HepG2 (cell line): ENCODE results near the gene PAFAH1B1. TPM values are rescaled to one million over a fixed set of nuclear protein-coding genes. Genes with fewer than 3 reads are reported as not detected.

Experiments used
- ATAC-seq: fragments of 200-7000 bp; cut with Tn5 transposase; 3 replicates; pipeline ENCODE4 v1.9.1; 2020; ENCODE audit warnings: mild to moderate bottlenecking, moderate library complexity
- BruUV-seq: library from RNA; stranded (reverse); fragments of 400-500 nt; replicated peaks from 2 replicates; lab custom pipeline; 2021; lab: Mats Ljungman, UMichigan
- CTCF ChIA-PET: fragments of 300-600 bp; formaldehyde crosslinking; extraction: SDS; loops from one replicate; lab custom pipeline; 2021; ENCODE audit warnings: low total read pairs, inconsistent platforms, low intra/inter-chr PET ratio; lab: Yijun Ruan, JAX
- POLR2A ChIA-PET: fragments of 350-600 bp; sonication (Branson Sonifier 250); formaldehyde crosslinking; loops from one replicate; lab custom pipeline; 2020; ENCODE audit warnings: antibody characterized with exemption, inconsistent platforms; lab: Yijun Ruan, JAX
- DNase-seq: peaks from one replicate; pipeline ENCODE4 v3.0.0-alpha.2; 2015; ENCODE audit warnings: low spot score
- FAIRE-seq: peaks from 3 replicates; lab custom pipeline; 2011; peaks lifted over from hg19 to GRCh38; lab: Jason Lieb, UNC
- H2AFZ ChIP-seq: one replicate; pipeline ENCODE4 v1.6.1; 2011; ENCODE audit warnings: low read length, inconsistent platforms
- H3K27ac ChIP-seq: fragments of 300-600 bp; 3 replicates; pipeline ENCODE4 v1.8.0; 2011; ENCODE audit warnings: mixed run types, mild to moderate bottlenecking, mixed read lengths, low read length, inconsistent platforms; ENCODE audit not compliant: insufficient read depth; ENCODE audit errors: extremely low read length
- H3K27me3 ChIP-seq, 2 experiments: fragments of 200-600 bp in 1 of 2; 2 replicates in 1 of 2; 3 replicates in 1 of 2; pipeline versions ENCODE4 v1.6.0 to v1.8.0; 2011; ENCODE audit warnings: low read length in 2 of 2, mild to moderate bottlenecking in 2 of 2, moderate library complexity in 2 of 2, inconsistent platforms in 1 of 2; ENCODE audit not compliant: insufficient read depth in 2 of 2, control insufficient read depth in 1 of 2
- H3K36me3 ChIP-seq, 2 experiments: fragments of 200-600 bp in 1 of 2; replicated peaks in 1 of 2; 2 replicates in 1 of 2; 3 replicates in 1 of 2; pipeline versions ENCODE4 v1.5.1 to v1.8.0; 2011; ENCODE audit warnings: low read length in 2 of 2, inconsistent platforms in 1 of 2; ENCODE audit not compliant: insufficient read depth in 2 of 2, control insufficient read depth in 1 of 2
- H3K4me1 ChIP-seq: 2 replicates; pipeline ENCODE4 v1.5.1; 2012; ENCODE audit warnings: low read length, inconsistent platforms; ENCODE audit not compliant: insufficient read depth
- H3K4me2 ChIP-seq: 2 replicates; pipeline ENCODE4 v1.6.0; 2011; ENCODE audit warnings: low read depth, low read length, inconsistent platforms
- H3K4me3 ChIP-seq, 3 experiments: fragments of 200-600 bp in 1 of 3; sonication (generic), shearing (Covaris generic) in 1 of 3; replicated peaks in 1 of 3; 2 replicates each; pipeline ENCODE4 v1.5.1; 2011 to 2016; ENCODE audit warnings: low read length in 3 of 3, inconsistent platforms in 2 of 3, low read depth in 2 of 3, mild to moderate bottlenecking in 2 of 3, control low read depth in 1 of 3, mixed read lengths in 1 of 3; ENCODE audit not compliant: insufficient read depth in 1 of 3
- H3K79me2 ChIP-seq: one replicate; pipeline ENCODE4 v1.6.1; 2011; ENCODE audit warnings: low read length, inconsistent platforms; ENCODE audit not compliant: insufficient read depth
- H3K9ac ChIP-seq: 2 replicates; pipeline ENCODE4 v1.6.0; 2011; ENCODE audit warnings: mild to moderate bottlenecking, low read depth, low read length, inconsistent platforms; ENCODE audit not compliant: insufficient read depth
- H3K9me3 ChIP-seq: 2 replicates; pipeline ENCODE4 v1.5.1; 2012; ENCODE audit warnings: mild to moderate bottlenecking, low read length
- H4K20me1 ChIP-seq: 2 replicates; pipeline ENCODE4 v1.6.0; 2011; ENCODE audit warnings: inconsistent platforms, mild to moderate bottlenecking, low read length, moderate library complexity; ENCODE audit not compliant: insufficient read depth
- GZF1 ChIP-seq: sonication (generic); formaldehyde crosslinking; IDR thresholded peaks from 2 replicates; pipeline ENCODE4 v1.5.1; 2020; ENCODE audit warnings: mild to moderate bottlenecking, missing genetic modification reagents
- MEIS2 ChIP-seq: sonication (generic); formaldehyde crosslinking; IDR thresholded peaks from 2 replicates; pipeline ENCODE4 v1.9.0; 2021; ENCODE audit warnings: mild to moderate bottlenecking, missing genetic modification reagents
- PAF1 ChIP-seq: IDR thresholded peaks from 2 replicates; pipeline ENCODE4 v1.6.1; 2016; ENCODE audit warnings: missing genetic modification reagents, missing compliant biosample characterization
- POLR2AphosphoS5 ChIP-seq: IDR thresholded peaks from 2 replicates; pipeline ENCODE4 v1.6.1; 2012; ENCODE audit warnings: low read depth, low read length
- YEATS4 ChIP-seq: sonication (generic); formaldehyde crosslinking; IDR thresholded peaks from 2 replicates; pipeline ENCODE4 v1.4.0; 2020; ENCODE audit warnings: missing genetic modification reagents, borderline replicate concordance
- ZBTB7A ChIP-seq: sonication (generic); formaldehyde crosslinking; IDR thresholded peaks from 2 replicates; pipeline ENCODE4 v1.8.0; 2022; ENCODE audit warnings: mild to moderate bottlenecking, missing genetic modification reagents
- ZFP36L1 ChIP-seq: sonication (generic); formaldehyde crosslinking; IDR thresholded peaks from 2 replicates; pipeline ENCODE4 v1.8.0; 2022; ENCODE audit warnings: mild to moderate bottlenecking, missing genetic modification reagents, moderate library complexity
- ZKSCAN8 ChIP-seq: IDR thresholded peaks from 2 replicates; pipeline ENCODE4 v1.6.1; 2016; ENCODE audit warnings: borderline replicate concordance, missing genetic modification reagents, missing compliant biosample characterization
- ZNF280D ChIP-seq: sonication (generic); formaldehyde crosslinking; IDR thresholded peaks from 2 replicates; pipeline ENCODE4 v1.5.1; 2020; ENCODE audit warnings: mild to moderate bottlenecking, missing genetic modification reagents
- ZNF605 ChIP-seq: sonication (generic); formaldehyde crosslinking; IDR thresholded peaks from 2 replicates; pipeline ENCODE4 v1.8.0; 2022; ENCODE audit warnings: mild to moderate bottlenecking, missing genetic modification reagents
- ZNF629 ChIP-seq: sonication (generic); formaldehyde crosslinking; conservative IDR thresholded peaks from 2 replicates; pipeline ENCODE4 v1.5.0; 2020; ENCODE audit warnings: missing genetic modification reagents
- ZSCAN21 ChIP-seq: sonication (generic); formaldehyde crosslinking; IDR thresholded peaks from 2 replicates; pipeline ENCODE4 v1.8.0; 2022; ENCODE audit warnings: mild to moderate bottlenecking, missing genetic modification reagents, moderate library complexity, borderline replicate concordance
- WGBS: methylation state at CpG from one replicate; pipeline ENCODE4 v1.1.6; 2017; ENCODE audit warnings: low lambda C conversion rate; 5-methylcytosine and 5-hydroxymethylcytosine counted together
- in situ Hi-C: cut with HindIII; loops from 2 replicates; pipeline ENCODE4 v1.10.0; 2017; ENCODE audit warnings: low pct_unique_long_range_greater_than_20kb; ENCODE audit not compliant: extremely low pct_ligation_motif_present
- intact Hi-C: fragments of 100-400 bp; cut with micrococcal nuclease; formaldehyde crosslinking; loops from one replicate; pipeline ENCODE4 v1.10.0; 2022; ENCODE audit not compliant: unreplicated experiment
- polyA plus RNA-seq, 8 experiments: library from polyadenylated mRNA; depleted of rRNA in 3 of 8; stranded (reverse) in 7 of 8; unstranded in 1 of 8; fragments of >200 nt; fragmentation: Illumina TruSeq in 4 of 8; extraction: Trizol in 4 of 8; gene quantifications; 2 replicates each; pipeline versions ENCODE4 v1.2.1 to v1.2.3, GENCODE V29; 2011 to 2016; ENCODE audit warnings: low read depth in 4 of 8, missing spikeins in 1 of 8, mixed read lengths in 1 of 8; ENCODE audit not compliant: insufficient read depth in 1 of 8
- total RNA-seq, 5 experiments: library from RNA; depleted of rRNA; stranded (reverse); fragments of >200 nt; fragmentation: Illumina TruSeq; extraction: Trizol; gene quantifications; 2 replicates each; pipeline ENCODE4 v1.2.3, GENCODE V29; 2016; ENCODE audit warnings: low read depth in 1 of 5
- TF ChIP-seq, protein P1 (sequence below): sonication (generic); formaldehyde crosslinking; IDR thresholded peaks from 2 replicates; pipeline ENCODE4 v1.4.0; 2020; ENCODE audit warnings: missing genetic modification reagents

PAFAH1B1 gene
- total and polyA plus RNA-seq, 2 of the 13 experiments (the other 11 are each of a cell fraction or from before 2014, with no cell fraction given) = 46.0 to 64.9 TPM

- POLR2A ChIA-PET = no interaction called here
- Histone ChIP-seq H3K9ac (no peak overlapping the region), H3K9me3 (no peaks in the 10 kb centered on the region), H3K36me3 (no peaks in the 10 kb centered on the region), H2AFZ (no peak overlapping the region), H3K79me2 (no peaks in the 10 kb centered on the region), H3K27me3 (peaks cover 6 to 35% of the 10 kb centered on the region in 2 experiments; a peak in 3 of 5 replicates), H3K4me1 (no peaks in the 10 kb centered on the region), H4K20me1 (no peaks in the 10 kb centered on the region), H3K4me2 (no peak overlapping the region), H3K4me3 (no peak overlapping the region), H3K27ac (no peak overlapping the region)
- 46% methylated on average over 3 of the region's 10 CpGs for WGBS
- no TSS peak for BruUV-seq
- intact Hi-C loops (no loop called here), in situ Hi-C loops (no loop called here)
- FAIRE-seq = no peak
- DNase-seq = no peak
- no peak for ATAC-seq
- no peak for TF ChIP-seq ZKSCAN8 (CRISPR knock-in tag)
- TF ChIP-seq ZNF629 = peak; percentile 71
- no peak for TF ChIP-seq ZFP36L1 (CRISPR knock-in tag)
- CTCF ChIA-PET = no interaction called here
Observed at GRCh38 chr17:2731807-2732206, 138.4 kb downstream of the PAFAH1B1 start.

- ChIA-PET POLR2A (no interaction called here), CTCF (no interaction called here)
- intact Hi-C loops (no loop called here), in situ Hi-C loops (no loop called here)
- BruUV-seq = no TSS peak
- no peak for FAIRE-seq
- no peak for DNase-seq
- no peaks in the 10 kb centered on the region for H3K79me2 ChIP-seq
- H3K9ac ChIP-seq = no peak overlapping the region
- 8% methylated on average over 3 of the region's 10 CpGs for WGBS
- peaks cover 6 to 26% of the 10 kb centered on the region in 2 experiments; a peak in 3 of 5 replicates for H3K27me3 ChIP-seq
- H2AFZ ChIP-seq = no peak overlapping the region
- no peaks in the 10 kb centered on the region for H3K9me3 ChIP-seq
- H3K4me3 ChIP-seq = no peak overlapping the region
- ATAC-seq = no peak
- H3K27ac ChIP-seq = no peak overlapping the region
- H3K4me1 ChIP-seq = no peaks in the 10 kb centered on the region
- H3K36me3 ChIP-seq = no peaks in the 10 kb centered on the region
- no peaks in the 10 kb centered on the region for H4K20me1 ChIP-seq
- H3K4me2 ChIP-seq = no peak overlapping the region
- TF ChIP-seq ZSCAN21 (CRISPR knock-in tag) = no peak
- TF ChIP-seq ZNF280D (CRISPR knock-in tag) = no peak
- no peak for TF ChIP-seq ZBTB7A
- no peak for TF ChIP-seq ZNF605 (CRISPR knock-in tag)
- TF ChIP-seq, protein P1, sequence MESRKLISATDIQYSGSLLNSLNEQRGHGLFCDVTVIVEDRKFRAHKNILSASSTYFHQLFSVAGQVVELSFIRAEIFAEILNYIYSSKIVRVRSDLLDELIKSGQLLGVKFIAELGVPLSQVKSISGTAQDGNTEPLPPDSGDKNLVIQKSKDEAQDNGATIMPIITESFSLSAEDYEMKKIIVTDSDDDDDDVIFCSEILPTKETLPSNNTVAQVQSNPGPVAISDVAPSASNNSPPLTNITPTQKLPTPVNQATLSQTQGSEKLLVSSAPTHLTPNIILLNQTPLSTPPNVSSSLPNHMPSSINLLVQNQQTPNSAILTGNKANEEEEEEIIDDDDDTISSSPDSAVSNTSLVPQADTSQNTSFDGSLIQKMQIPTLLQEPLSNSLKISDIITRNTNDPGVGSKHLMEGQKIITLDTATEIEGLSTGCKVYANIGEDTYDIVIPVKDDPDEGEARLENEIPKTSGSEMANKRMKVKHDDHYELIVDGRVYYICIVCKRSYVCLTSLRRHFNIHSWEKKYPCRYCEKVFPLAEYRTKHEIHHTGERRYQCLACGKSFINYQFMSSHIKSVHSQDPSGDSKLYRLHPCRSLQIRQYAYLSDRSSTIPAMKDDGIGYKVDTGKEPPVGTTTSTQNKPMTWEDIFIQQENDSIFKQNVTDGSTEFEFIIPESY (CRISPR knock-in tag) = no peak
- no peak for TF ChIP-seq POLR2AphosphoS5
- no peak for TF ChIP-seq PAF1 (CRISPR knock-in tag)
- TF ChIP-seq YEATS4 (CRISPR knock-in tag) = no peak
- no peak for TF ChIP-seq MEIS2 (CRISPR knock-in tag)
- no peak for TF ChIP-seq GZF1 (CRISPR knock-in tag)
Observed at GRCh38 chr17:2734939-2735338, 141.5 kb downstream of the PAFAH1B1 start.
